Activated CD4-positive, alpha-beta T cell treated with anti-CD3 and anti-CD28 coated beads, Interleukin-2, amount 10 ng/mL, durations not matched to agents 24 days and 14 days (primary cell): ENCODE data around the gene ORC1. TPM values are rescaled to one million over a fixed set of nuclear protein-coding genes. Genes with fewer than 3 reads are reported as not detected.
"Not testable (repeated sequence)": the region's sequence is repeated elsewhere in the genome, so short reads cannot be mapped to it uniquely, and the experiment has no call there.

Experiments used
- DNase-seq: peaks from one replicate; pipeline ENCODE4 v3.0.0; 2022
- H3K27ac Mint-ChIP-seq: one replicate; pipeline ENCODE4 v1.8.0; 2022; ENCODE audit warnings: mild to moderate bottlenecking, mixed read lengths
- H3K27me3 Mint-ChIP-seq: one replicate; pipeline ENCODE4 v1.8.0; 2022; ENCODE audit warnings: mixed read lengths
- H3K36me3 Mint-ChIP-seq: one replicate; pipeline ENCODE4 v1.8.0; 2022; ENCODE audit warnings: low read depth, mild to moderate bottlenecking, mixed read lengths
- H3K4me1 Mint-ChIP-seq: one replicate; pipeline ENCODE4 v1.8.0; 2021; ENCODE audit warnings: mixed read lengths
- H3K4me3 Mint-ChIP-seq: one replicate; pipeline ENCODE4 v1.8.0; 2022; ENCODE audit warnings: mild to moderate bottlenecking, moderate library complexity, mixed read lengths
- H3K9me3 Mint-ChIP-seq: one replicate; pipeline ENCODE4 v1.8.0; 2021; ENCODE audit warnings: mixed read lengths
- intact Hi-C: fragments of 100-400 bp; cut with micrococcal nuclease; formaldehyde crosslinking; loops from one replicate; pipeline ENCODE4 v1.15.1; 2023
- total RNA-seq: library from RNA; stranded (reverse); gene quantifications from 2 replicates; pipeline ENCODE4 v1.2.3, GENCODE V29; 2022

Gene ORC1
- total RNA-seq, 1 donor from 2014 or later = 44.2 TPM

DNA sequence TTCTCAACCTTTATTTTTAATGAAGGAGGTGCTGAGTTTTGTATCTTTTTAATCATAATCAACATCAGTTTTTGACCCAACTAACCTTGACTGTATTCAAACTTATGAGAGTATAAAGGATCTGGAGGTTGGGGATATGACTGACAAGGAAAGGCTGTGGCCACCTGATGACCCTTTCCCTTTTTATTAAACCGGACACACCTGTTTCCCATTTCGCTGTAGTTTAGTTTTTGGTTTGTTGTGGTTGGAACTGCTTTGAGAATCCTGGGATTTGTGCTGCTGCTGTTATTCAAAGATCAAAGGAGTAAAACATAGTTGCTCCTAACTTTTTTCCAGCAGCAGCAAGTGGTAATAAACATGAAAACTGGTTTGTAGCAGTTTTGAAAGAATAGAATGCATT, 12.6 kb upstream of the ORC1 start:
- intact Hi-C loops = no loop called here
- peaks cover 16% of the 10 kb centered on the region for H3K4me1 Mint-ChIP-seq
- peaks cover 58% of the 10 kb centered on the region for H3K36me3 Mint-ChIP-seq
- no peak for DNase-seq
- H3K9me3 Mint-ChIP-seq = no peaks in the 10 kb centered on the region
- no peak overlapping the region for H3K4me3 Mint-ChIP-seq
- no peak overlapping the region for H3K27ac Mint-ChIP-seq
- H3K27me3 Mint-ChIP-seq = no peaks in the 10 kb centered on the region

DNA sequence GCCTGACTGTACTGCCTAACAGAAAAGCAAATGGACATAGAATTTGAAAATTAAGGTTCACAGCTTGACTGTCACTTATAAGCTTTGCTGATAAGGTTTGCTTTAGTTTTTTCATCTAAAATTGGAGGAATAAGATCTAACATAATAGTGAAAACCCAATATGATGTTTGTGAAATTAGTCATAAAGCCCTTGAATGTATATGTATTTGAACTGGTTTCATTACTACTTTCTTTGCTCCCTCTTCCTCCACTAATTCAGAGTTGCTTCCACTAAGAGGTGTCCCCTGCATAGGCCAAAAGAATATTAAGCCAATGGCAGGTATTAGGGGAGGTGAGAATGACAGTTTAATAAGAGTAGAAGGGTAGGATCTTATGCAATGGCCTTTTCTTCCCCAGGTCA, 10.7 kb upstream of the ORC1 start:
- Mint-ChIP-seq H3K9me3 (no peaks in the 10 kb centered on the region), H3K4me3 (no peak overlapping the region), H3K27ac (no peak overlapping the region), H3K4me1 (peaks cover 15% of the 10 kb centered on the region), H3K27me3 (no peaks in the 10 kb centered on the region), H3K36me3 (peaks cover 70% of the 10 kb centered on the region)
- intact Hi-C loops = no loop called here
- DNase-seq = no peak

DNA sequence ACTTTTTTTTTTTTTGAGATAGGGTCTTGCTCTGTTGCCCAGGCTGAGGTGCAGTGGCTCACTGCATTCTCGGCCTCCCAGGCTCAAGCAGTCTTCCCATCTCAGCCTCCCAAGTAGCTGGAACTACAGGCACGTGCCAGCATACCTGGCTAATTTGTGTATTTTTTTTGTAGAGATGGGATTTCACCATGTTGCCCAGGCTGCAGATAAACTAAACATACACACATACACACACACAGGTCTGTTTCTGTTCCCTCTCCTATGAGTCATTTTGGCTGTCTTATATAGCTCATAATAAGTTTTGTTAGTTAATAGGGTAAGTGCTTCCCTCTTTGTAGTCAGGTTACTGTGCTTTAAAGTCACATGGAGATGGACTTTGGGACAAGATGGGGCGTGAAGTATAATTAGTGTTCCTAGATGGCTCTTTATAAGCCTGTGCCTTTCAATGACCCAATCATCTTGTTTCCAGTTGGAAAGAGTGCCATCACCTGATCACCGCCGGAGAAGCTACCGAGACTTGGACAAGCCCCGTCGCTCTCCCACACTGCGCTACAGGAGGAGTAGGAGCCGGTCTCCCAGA, 9.3 kb upstream of the ORC1 start:
- intact Hi-C loops = no loop called here
- no peak overlapping the region for H3K4me3 Mint-ChIP-seq
- H3K27me3 Mint-ChIP-seq = no peaks in the 10 kb centered on the region
- no peak overlapping the region for H3K27ac Mint-ChIP-seq
- DNase-seq = no peak
- peaks cover 69% of the 10 kb centered on the region for H3K36me3 Mint-ChIP-seq
- peaks cover 13% of the 10 kb centered on the region for H3K4me1 Mint-ChIP-seq
- H3K9me3 Mint-ChIP-seq = no peaks in the 10 kb centered on the region

GRCh38 chr1:52404975-52405338, 734 bp upstream of the ORC1 start:
- H3K4me1 Mint-ChIP-seq = peaks cover 44% of the 10 kb centered on the region
- peaks cover 54% of the 10 kb centered on the region for H3K36me3 Mint-ChIP-seq
- peak overlapping the region; percentile 99 for H3K4me3 Mint-ChIP-seq
- DNase-seq = no peak
- no peaks in the 10 kb centered on the region for H3K9me3 Mint-ChIP-seq
- intact Hi-C loops = loop anchor here (1.0 to 5.0 kb wide), 7 partner anchors 19 to 1432 kb away; partner anchors contain the start of genes BTF3L4, CC2D1B, LRP8 and NDC1
- H3K27ac Mint-ChIP-seq = peak overlapping the region; percentile 100
- H3K27me3 Mint-ChIP-seq = no peaks in the 10 kb centered on the region

GRCh38 chr1:52403566-52404115, 582 bp downstream of the ORC1 start:
- intact Hi-C loops = loop anchor here (1.0 to 5.0 kb wide), 8 partner anchors 21 to 1434 kb away; partner anchors contain the start of genes BTF3L4, CC2D1B, LRP8 and NDC1
- peak overlapping the region; percentile 100 for H3K27ac Mint-ChIP-seq

DNA sequence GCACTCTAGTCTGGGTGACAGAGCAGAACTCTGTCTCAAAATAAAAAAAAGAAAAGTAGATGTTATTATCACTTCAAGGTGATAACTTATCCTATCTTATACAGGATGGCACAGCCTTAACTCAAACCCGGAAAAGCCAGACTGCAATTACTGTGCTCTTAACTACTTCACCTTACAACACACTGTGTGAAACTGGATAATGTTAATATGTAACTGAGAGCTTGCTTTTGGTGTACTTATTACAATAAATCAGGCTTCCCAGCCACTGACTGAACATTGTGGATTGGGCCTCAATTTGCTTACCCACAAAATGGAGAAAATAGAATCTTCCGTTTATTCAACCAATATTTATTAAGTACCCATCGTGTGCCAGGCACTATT, 1.4 kb downstream of the ORC1 start:
- intact Hi-C loops = loop anchor here (1.0 to 5.0 kb wide), 3 partner anchors 264 to 1434 kb away; partner anchors contain the start of genes LRP8 and NDC1

More at GRCh38 chr1:52403566-52404115, 582 bp downstream of the ORC1 start:
- peak; percentile 90 for DNase-seq
- Mint-ChIP-seq H3K27me3 (no peaks in the 10 kb centered on the region), H3K4me1 (peaks cover 43% of the 10 kb centered on the region), H3K36me3 (peaks cover 53% of the 10 kb centered on the region), H3K4me3 (peak overlapping the region; percentile 99), H3K9me3 (no peaks in the 10 kb centered on the region)

DNA sequence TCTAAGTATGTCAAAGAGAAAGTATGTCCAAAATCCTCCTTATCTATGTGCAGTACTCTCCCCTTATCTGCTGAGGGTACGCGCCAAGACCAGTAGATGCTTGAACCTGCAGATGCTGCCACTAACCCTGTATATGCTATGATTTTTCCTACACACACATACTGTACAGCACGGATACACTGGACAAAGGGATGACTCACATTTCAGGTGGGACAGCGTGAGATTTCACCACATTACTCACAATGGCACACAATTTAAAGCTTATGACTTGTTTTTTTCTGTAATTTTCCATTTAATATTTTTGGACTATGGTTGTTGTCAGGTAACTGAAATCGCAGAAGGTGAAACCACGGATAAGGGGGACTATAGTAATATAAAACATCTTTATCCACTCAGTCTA, 4.1 kb downstream of the ORC1 start:
- intact Hi-C loops = loop anchor here (5.0 kb wide), 2 partner anchors 927 to 1437 kb away; partner anchors contain the start of genes LRP8 and NDC1
- no peak for DNase-seq
- Mint-ChIP-seq H3K4me3 (no peak overlapping the region), H3K27me3 (no peaks in the 10 kb centered on the region), H3K27ac (no peak overlapping the region), H3K9me3 (no peaks in the 10 kb centered on the region), H3K36me3 (peaks cover 53% of the 10 kb centered on the region), H3K4me1 (peaks cover 33% of the 10 kb centered on the region)

More for the DNA sequence above, 1.4 kb downstream of the ORC1 start:
- peaks cover 43% of the 10 kb centered on the region for H3K4me1 Mint-ChIP-seq
- peak overlapping the region; percentile 99 for H3K4me3 Mint-ChIP-seq
- no peak for DNase-seq
- H3K9me3 Mint-ChIP-seq = no peaks in the 10 kb centered on the region
- no peaks in the 10 kb centered on the region for H3K27me3 Mint-ChIP-seq
- peaks cover 48% of the 10 kb centered on the region for H3K36me3 Mint-ChIP-seq
- peak overlapping the region; percentile 36 for H3K27ac Mint-ChIP-seq

GRCh38 chr1:52399629-52400028, 4.6 kb downstream of the ORC1 start:
- DNase-seq = no peak
- H3K27me3 Mint-ChIP-seq = no peaks in the 10 kb centered on the region
- H3K9me3 Mint-ChIP-seq = no peaks in the 10 kb centered on the region
- no peak overlapping the region for H3K4me3 Mint-ChIP-seq
- no peak overlapping the region for H3K27ac Mint-ChIP-seq
- peaks cover 36% of the 10 kb centered on the region for H3K4me1 Mint-ChIP-seq
- peaks cover 56% of the 10 kb centered on the region for H3K36me3 Mint-ChIP-seq
- intact Hi-C loops = loop anchor here (5.0 kb wide), 2 partner anchors 928 to 1438 kb away; partner anchors contain the start of genes LRP8 and NDC1

DNA sequence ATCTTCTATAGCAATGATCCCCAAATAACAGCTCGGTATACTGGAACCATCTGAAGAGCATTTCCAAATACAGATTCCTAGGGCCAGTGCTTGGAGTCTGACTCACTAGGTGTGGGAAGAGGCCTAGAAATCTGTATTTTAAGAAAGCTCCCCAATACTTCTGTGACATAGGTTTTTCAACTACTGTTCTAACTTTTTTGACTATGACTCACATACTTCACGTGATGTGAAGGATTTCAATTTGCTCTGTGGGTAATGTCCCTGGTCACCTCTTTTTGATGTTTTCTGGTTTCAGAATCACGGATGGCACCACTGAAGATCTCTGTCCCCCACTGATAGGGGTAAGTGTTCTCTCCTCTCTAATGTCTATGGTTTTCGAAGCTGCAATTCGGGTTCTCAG, 11.0 kb downstream of the ORC1 start:
- peaks cover 8% of the 10 kb centered on the region for H3K4me1 Mint-ChIP-seq
- H3K36me3 Mint-ChIP-seq = peaks cover 59% of the 10 kb centered on the region
- H3K9me3 Mint-ChIP-seq = no peaks in the 10 kb centered on the region
- no peak overlapping the region for H3K4me3 Mint-ChIP-seq
- intact Hi-C loops = no loop called here
- H3K27ac Mint-ChIP-seq = no peak overlapping the region
- DNase-seq = no peak
- H3K27me3 Mint-ChIP-seq = no peaks in the 10 kb centered on the region

GRCh38 chr1:52386458-52386857, 17.8 kb downstream of the ORC1 start:
- H3K36me3 Mint-ChIP-seq = peaks cover 53% of the 10 kb centered on the region
- no peak overlapping the region for H3K4me3 Mint-ChIP-seq
- peak overlapping the region; percentile 34 for H3K27ac Mint-ChIP-seq
- intact Hi-C loops = no loop called here
- H3K9me3 Mint-ChIP-seq = no peaks in the 10 kb centered on the region
- no peak for DNase-seq
- no peaks in the 10 kb centered on the region for H3K27me3 Mint-ChIP-seq
- H3K4me1 Mint-ChIP-seq = peaks cover 2% of the 10 kb centered on the region

GRCh38 chr1:52385376-52385775, 18.8 kb downstream of the ORC1 start:
- H3K27ac Mint-ChIP-seq = no peak overlapping the region
- intact Hi-C loops = no loop called here
- no peaks in the 10 kb centered on the region for H3K9me3 Mint-ChIP-seq
- H3K36me3 Mint-ChIP-seq = peaks cover 57% of the 10 kb centered on the region
- no peak overlapping the region for H3K4me3 Mint-ChIP-seq
- H3K27me3 Mint-ChIP-seq = no peaks in the 10 kb centered on the region
- DNase-seq = no peak
- H3K4me1 Mint-ChIP-seq = no peaks in the 10 kb centered on the region

DNA sequence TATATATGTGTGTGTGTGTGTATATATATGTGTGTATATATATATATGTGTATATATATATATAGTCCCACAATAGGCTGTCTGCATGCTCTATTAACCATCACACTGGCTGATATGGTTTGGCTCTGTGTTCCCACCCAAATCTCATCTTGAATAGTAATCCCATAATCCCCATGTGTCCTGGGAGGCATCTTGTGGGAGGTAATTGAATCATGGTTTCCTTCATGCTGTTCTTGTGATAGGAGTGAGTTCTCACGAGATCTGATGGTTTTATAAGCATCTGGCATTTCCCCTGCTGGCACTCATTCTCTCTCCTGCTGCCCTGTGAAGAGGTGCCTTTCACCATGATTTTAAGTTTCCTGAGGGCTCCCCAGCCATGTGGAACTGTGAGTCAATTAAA, 34.4 kb downstream of the ORC1 start:
- not testable (repeated sequence) for H3K27ac Mint-ChIP-seq, H3K4me3 Mint-ChIP-seq, H3K9me3 Mint-ChIP-seq, DNase-seq, H3K27me3 Mint-ChIP-seq
- H3K4me1 Mint-ChIP-seq = peaks cover 29% of the 10 kb centered on the region
- intact Hi-C loops = loop anchor here (5.0 kb wide), 2 partner anchors 228 to 267 kb away; partner anchors contain the start of gene ZFYVE9
- H3K36me3 Mint-ChIP-seq = peaks cover 34% of the 10 kb centered on the region

DNA sequence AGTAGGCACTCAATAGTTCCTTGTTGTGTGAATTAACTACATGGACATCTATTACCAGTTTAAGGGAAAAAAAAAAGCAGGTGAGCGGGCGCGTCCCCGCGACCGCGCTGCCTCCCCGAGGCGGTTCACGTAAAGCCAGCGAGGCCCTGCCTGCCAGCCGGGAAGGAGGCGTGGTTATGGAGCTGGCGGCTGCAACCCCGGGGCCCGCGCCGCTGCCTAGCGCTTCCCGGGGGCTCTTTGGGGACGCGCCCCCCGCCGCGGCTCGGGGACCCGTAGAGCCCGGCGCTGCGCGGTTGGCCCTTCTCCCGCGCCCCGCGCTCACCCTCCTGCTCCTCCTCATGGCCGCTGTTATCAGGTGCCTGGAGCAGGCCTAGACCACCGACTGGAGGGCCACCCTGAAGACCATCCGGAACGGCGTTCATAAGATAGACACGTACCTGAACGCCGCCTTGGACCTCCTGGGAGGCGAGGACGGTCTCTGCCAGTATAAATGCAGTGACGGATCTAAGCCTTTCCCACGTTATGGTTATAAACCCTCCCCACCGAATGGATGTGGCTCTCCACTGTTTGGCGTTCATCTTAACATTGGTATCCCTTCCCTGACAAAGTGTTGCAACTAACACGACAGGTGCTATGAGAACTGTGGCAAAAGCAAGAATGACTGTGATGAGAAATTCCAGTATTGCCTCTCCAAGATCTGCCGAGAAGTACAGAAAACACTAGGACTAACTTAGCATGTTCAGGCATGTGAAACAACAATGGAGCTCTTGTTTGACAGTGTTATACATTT, 35.6 kb downstream of the ORC1 start:
- Mint-ChIP-seq H3K4me3 (peak overlapping the region; percentile 71), H3K9me3 (no peaks in the 10 kb centered on the region), H3K36me3 (peaks cover 28% of the 10 kb centered on the region), H3K4me1 (peaks cover 38% of the 10 kb centered on the region), H3K27ac (no peak overlapping the region), H3K27me3 (no peaks in the 10 kb centered on the region)
- DNase-seq = peak; percentile 92
- intact Hi-C loops = loop anchor here (5.0 kb wide), 2 partner anchors 226 to 269 kb away; partner anchors contain the start of gene ZFYVE9

DNA sequence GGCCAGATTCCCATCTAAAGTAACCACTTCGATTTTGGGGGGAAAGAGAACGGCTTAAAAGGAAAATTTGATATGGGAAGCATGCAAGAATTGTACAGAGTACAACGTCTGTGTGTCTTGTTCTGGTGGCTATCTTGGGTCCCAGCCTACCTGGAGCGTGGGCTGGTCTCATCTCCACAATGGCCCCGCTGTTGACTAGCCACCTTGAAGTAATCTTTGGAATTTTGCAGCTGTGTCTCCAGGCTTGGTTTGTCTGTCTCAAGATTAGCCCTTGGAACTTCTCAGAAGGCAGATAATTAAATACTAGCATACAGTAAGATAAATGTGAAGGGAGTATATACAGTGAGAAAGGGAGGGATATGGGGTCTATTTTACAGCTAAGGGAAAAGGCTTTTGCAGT, 37.0 kb downstream of the ORC1 start:
- DNase-seq = no peak
- Mint-ChIP-seq H3K9me3 (no peaks in the 10 kb centered on the region), H3K4me3 (peak overlapping the region; percentile 22), H3K27ac (no peak overlapping the region), H3K4me1 (peaks cover 39% of the 10 kb centered on the region), H3K36me3 (peaks cover 27% of the 10 kb centered on the region), H3K27me3 (no peaks in the 10 kb centered on the region)
- intact Hi-C loops = loop anchor here (5.0 kb wide), 2 partner anchors 225 to 270 kb away; partner anchors contain the start of gene ZFYVE9
